ENCODE results near the gene RMP24.
"Not testable (repeated sequence)": the region's sequence is repeated elsewhere in the genome, so short reads cannot be mapped to it uniquely, and the experiment has no call there.

RMP24 gene

DNA sequence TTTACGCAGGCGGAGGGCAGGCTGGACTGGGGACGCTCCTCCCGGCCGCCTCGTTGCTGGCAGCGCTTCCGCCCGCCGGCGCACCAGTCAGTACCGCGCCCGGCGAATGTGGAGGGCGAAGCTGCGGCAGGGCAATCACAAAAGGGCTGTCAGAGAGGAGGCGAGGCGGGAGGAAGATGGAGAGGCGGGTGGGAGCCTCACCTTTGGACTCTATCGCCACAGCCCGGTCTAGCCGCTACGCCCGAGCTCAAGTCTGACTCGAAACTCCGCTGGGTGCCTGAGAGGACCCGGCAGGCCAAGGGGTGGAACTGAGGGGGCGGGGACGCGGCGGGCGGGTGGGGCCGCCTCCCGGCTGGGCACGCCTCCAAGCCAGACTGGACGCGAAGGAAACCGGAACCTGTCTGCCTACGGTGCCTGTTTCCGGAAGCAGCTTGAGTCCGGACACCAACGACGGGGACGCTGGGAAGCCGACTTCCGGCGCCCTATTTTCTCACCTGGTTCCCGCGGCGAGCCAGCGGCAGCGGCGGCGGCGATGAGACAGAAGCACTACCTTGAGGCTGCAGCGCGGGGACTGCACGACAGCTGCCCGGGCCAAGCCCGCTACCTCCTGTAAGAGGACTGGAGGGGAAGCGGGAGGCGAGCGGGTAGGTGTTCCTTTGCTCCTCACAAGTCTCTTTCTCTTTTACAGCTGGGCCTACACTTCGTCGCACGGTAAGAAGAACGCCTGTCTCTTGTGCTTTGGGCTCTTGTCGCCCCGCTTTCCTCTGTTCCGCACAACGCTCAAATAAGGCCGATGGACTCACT is at the start of gene RMP24:
Gene RMP24, plus strand, starts transcription at position 483 of the 804 bp plus-strand sequence.
- DNase-seq (ENCODE audit: low read depth, low spot score) = peak; percentile 73

DNA sequence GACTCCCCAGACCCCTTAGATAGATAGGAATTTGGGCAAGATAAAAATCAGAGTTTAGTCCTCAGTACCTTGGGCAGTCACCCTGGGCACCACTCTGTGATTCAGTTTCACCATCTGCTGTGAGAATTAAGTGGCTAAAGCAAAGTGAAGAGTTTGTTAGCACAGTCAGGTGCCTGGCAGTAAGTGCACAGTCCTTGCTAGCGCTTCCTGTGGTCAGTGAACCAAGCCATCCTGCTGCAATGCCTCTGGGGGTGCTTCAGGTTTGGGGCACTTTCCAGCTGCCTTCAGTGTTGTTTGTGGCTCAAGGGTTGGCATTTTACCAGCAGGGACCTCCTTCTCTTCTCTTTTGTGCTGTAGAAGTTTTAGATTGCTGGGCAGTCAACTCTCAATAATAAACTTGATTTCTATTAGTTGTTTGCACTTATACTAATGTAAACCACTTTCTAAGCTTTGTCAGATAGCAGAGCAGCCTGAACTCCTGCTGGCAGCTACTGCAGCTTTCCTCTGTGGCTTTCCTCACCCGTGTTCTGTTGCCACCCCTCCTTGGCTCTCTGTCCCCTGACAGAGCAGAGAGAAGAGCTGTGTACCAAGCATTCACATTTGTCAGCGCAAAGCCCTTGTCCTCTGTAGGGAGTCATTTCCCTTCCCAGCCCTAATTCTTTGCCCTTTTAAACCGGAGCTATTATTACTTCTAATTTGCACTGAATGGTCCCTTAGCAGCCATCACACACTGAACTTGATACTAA is 48.4 kb upstream of the RMP24 start:
- no peak for DNase-seq (ENCODE audit: low read depth, low spot score)

DNA sequence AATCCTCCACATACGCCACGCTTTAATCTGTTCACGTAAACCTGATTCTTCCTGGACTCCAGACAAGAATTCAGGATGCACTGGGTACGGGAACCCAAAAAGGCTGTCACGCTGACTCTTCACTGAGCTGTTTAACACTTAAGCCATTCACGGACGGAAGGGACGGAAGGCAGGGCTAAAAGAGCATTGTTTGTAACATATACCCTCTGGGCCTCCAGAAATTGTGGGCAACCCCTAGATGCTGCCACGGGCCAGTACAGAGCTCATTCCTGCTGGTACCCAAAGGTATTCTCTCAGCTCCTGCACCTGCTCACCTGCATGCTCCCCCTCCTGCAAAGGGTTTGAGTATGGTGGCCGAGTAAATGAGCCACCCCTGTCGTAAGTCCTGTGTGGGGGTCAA is 45.6 kb upstream of the RMP24 start:
- DNase-seq (ENCODE audit: low read depth, low spot score) = no peak

DNA sequence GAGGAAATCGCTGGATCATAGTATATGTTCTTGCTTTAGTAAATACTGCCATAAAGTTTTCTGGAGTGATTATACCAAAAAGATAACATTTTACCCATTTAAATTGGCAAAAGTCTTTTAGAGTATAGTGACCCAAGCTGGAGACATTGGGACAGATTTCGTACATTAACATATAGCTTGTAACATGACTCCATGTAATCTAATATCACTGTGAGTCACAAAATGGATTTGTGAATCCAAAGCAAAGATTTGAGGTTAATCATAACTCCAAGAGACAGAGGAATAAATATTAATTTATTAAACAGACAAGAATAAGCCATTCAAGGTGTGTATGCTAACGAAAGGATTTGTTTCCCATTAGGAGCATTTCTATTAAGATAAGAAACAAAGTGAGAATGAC is 45.0 kb upstream of the RMP24 start:
- no peak for DNase-seq (ENCODE audit: low read depth, low spot score)

DNA sequence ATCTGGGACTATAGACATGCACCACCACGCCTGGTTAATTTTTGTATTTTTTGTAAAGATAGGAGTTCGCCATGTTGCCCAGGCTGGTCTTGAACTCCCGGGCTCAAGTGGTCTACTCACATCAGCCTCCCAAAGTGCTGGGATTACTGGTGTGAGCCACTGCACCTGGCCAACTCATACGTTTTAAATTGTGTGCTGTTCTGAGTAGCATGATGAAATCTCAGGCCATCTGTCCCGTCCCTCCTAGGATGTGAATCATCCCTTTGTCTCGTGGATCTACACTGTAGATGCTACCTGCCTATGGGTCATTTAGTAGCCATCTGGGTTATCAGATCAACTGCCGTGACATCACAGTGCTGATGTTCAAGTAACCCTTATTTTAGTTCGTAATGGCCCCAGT is 38.5 kb upstream of the RMP24 start:
- DNase-seq (ENCODE audit: low read depth, low spot score) = no peak

DNA sequence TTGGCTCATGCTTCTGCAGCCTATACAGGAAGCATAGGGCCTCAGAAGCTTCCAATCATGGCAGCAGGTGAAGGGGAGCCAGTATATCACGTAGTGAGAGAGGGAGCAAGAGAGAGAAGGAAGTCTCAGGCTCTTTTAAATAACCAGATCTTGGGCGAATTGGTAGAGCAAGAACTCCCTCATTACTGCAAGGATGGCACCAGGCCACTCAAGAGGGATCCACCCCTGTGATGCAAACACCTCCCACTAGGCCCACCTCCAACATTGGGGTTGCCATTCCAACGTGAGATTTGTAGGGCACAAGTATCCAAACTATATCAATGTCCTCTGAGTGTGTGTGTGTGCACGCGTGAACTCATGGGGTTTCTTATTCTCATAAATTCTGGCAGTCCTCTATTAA is 37.6 kb upstream of the RMP24 start:
- no peak for DNase-seq (ENCODE audit: low read depth, low spot score)

DNA sequence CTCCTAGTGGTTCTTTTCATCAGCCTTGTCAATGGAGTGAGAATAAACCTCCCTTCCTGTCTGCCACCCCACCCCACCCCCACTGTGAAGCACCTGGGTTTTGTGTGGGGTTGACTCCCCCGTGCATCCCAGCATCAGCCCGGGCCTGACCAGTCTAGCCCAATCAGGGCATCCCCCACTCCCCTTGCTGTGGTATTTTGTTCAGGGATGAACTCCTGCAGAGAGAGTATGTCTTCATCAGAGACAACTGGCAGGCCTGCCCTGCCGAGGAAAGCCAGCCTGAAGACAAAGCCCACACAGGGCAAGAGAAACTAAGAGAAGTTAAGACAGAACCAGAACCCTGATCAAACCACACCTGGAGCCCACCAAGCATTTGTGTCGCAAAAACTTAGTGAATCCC is 36.7 kb upstream of the RMP24 start:
- no peak for DNase-seq (ENCODE audit: low read depth, low spot score)

DNA sequence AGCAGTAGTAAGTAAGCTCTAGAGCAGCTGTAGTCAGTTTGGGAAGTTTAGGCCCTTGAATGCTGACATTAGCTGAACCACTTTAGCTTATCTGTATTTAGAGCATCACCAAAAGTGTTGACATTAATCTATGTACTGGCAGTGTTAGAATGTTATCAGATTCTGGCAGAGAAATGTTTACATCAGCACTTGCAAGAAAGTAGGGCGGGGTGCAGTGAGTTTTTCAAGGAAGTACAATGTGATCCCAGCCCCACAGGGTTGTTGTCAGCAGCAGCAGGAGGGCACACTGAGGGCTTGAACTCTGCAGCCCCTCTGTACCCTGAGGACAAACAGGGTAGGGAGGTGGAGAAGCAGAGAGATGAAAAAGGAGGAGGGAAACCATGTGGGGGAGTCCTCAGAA is 35.5 kb upstream of the RMP24 start:
- DNase-seq (ENCODE audit: low read depth, low spot score) = no peak

DNA sequence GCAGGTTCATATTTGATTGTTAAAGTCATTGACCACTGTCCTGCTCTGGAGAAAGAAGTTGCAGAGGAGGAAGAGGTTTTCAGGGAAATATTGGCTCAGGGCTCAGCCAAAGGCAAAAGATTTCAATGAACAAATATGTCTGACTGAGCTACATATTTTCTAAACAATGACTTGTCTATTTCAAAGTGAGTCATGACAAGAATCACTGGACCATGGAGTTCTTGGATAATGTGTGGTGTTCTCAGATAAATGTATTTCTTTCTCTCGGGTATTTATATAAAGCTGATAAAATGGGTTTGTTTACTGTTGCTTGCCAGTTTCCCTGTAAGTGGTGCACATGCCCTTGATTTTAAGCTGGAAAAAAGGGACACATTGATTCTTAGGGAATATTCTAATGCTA is 34.3 kb upstream of the RMP24 start:
- no peak for DNase-seq (ENCODE audit: low read depth, low spot score)

DNA sequence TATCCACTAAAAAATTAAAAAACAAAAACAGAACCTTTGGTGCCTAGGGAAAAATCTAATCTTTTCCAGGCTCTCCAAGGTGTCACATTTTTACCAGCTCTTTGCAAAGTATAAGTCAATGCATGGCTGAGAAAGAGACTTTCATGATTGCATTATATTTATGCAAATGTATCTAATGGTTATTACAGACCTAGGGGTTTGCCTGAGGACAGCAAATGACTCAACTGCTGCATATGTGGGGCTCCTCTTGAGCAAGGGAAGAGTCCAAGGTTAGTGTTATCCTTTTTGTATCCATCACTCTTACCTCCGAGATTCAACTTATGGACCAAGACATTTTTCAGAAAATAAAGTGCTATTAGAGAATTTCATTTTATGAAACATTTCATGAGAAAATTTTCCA is 33.9 kb upstream of the RMP24 start:
- no peak for DNase-seq (ENCODE audit: low read depth, low spot score)

DNA sequence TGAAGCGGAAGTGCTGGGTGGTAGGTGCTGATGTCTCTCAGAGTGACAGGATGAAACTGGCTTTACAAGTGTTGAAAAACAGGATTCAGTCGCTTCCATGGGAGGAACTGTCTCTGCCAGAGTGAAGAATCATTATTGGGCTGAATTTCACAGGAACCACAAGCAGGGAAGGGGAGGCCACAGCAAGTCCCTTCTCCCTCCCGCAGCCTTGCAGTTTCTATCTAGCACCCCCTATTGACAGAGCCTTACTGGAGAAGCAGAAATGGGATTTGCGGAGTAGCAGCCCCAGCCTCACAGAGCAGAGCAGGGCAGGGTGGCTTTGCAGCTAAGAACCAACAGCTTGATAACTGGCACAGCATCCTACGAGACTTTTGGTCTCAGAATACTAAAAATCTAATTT is 33.3 kb upstream of the RMP24 start:
- no peak for DNase-seq (ENCODE audit: low read depth, low spot score)

DNA sequence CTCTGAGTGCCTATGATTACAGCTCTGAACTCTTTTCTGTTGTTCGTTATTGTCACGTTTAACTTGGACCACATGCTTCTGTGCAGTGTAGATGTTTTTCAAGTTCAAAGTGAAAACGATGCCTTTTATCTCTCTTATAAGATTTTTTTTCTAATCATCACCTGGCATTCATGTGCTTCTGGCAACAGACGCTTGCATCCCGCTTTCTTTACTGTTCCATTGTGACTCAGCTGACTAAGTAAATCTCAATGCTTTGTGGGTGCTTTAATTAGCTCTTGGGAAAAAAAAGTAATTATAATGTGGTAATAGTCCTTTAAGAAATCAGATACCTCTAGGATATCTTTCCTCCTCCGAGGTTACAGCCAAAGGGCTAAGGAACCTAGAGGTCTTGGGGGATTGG is 31.2 kb upstream of the RMP24 start:
- DNase-seq (ENCODE audit: low read depth, low spot score) = no peak

DNA sequence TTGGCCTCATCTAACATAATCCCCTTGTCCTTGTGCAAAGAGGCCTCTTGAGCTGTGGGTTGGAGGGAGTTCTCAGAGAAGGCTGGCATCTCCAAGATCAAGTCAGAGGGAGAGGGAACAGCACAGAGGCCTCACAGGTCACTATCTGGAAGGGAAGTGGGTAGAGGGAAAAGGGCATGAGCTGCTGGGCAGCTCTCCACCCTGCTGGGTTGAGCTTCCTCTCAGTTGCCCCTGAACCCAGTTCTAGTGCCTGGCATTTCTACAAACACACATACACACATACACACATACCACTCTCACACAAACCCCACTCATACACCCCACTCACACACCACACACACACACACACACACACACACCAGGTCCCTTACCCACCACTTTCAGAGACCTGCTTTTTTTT is 30.3 kb upstream of the RMP24 start:
- no peak for DNase-seq (ENCODE audit: low read depth, low spot score)

DNA sequence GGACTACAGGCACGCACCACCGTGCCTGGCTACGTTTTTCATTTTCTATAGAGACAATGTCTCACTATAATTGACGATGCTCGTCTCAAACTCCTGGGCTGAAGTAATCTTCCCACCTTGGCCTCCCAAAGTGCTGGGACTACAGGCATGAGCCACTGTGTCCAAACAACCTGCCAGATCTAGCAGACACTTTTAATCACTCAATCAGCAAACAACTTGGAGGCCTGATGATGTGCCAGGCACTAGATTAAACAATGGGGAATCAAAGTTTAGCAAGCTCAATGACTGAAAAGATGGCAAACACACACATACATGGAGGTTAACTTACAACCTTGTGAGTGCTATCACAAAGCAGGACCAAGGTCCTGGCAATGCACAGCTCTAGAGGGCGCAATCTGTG is 29.8 kb upstream of the RMP24 start:
- DNase-seq (ENCODE audit: low read depth, low spot score) = no peak

DNA sequence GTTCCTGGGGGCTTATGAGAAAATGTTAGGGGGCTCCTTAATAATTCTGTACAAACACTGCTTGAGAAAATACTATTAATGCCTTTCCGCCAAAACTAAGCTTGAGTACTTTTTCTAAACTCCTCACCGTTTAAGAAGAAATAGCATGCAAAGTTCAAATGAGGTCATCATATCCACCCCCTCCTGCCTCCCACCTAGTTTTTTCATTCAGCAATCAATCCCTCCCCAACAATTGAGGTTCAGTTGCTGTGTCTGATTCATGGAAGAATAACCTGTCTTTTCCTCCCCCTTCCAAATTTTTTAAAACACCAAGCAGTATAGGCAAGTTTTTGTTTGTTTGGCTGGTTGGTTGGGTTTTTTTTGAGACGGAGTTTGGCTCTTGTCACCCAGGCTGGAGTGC is 24.4 kb upstream of the RMP24 start:
- DNase-seq (ENCODE audit: low read depth, low spot score) = no peak

DNA sequence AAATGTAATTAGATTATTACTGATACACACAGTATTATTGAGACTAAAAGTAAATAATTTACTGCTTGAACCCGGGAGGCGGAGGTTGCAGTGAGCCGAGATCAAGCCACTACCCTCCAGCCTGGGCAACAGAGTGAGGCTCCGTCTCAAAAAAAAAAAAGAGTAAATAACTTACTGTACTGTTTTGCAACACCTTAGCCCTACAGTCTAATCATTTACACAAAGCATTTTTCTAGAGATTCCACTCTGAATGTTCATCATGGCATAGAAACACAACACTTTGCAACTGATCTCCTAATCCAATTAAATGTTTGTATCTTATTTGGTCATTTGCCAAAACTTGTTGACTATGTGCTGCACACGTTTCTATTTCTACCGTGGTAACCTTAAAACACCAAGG is 23.4 kb upstream of the RMP24 start:
- no peak for DNase-seq (ENCODE audit: low read depth, low spot score)

DNA sequence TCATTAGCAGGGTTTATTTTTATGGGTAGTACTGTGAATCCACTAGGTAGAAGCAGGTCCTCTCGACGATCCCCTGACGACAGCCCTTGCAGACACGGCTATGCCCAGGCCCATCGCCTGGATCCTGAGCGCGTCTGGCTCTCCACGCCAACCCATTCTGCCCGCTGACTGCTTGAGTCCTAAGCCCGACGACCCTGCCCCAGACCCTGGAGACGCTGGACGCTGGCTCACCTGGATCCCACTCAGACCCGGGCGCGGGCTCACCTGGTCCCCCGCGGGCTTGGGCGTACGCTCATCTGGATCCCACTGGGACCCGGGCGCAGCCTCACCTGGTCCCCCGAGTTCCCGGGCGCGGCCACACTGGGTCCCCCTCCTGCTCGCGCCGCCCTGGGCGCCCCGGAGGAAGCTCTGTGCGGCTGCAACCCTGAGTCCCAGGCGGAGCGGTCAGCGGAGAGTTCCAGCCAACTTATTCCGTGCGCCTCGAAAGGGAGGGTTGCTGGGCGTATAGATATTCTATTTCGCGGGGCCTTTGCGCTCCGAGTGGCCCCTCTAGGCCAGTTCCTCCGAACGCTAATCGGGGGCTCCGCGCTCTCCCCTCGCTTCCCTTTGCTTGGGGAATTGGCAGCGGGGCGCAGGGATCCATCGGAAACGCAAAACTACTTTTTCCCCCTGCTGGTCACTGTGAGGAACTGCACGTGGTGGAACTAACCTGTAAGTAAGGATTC is 22.4 kb upstream of the RMP24 start:
- no peak for DNase-seq (ENCODE audit: low read depth, low spot score)

DNA sequence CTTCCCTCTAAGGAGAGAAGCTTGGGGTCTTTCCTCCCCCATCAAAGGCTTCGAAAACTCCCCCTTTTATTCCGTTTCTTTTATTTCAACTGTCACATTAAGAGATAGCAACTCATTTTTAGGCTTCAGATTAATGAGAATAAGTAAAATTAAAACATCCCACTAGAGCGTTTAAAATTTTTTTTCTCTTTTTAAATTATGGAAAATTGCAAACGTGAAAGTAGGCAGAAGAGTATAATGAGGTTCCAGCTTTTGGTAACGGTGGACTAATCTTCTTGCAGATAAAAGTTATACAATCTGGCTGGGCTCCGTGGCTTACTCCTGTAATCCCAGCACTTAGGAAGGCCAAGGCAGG is 21.9 kb upstream of the RMP24 start:
- no peak for DNase-seq (ENCODE audit: low read depth, low spot score)

DNA sequence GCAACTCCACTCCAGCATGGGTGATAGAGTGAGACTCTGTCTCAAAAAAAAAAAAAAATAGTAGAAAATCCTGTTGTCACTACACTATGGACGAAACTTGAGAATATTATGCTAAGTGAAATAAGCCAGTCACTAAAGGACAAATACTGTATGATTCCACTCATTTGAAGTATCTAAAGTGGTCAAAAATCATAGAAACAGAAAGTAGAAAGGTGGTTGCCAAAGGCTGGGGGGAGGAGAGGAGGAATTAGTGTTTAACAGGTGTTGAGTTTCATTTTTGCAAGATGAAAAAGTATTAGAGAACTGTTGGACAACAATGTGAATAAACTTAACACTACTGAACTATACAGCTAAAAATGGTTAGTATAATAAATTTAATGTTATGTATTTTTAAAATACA is 18.8 kb upstream of the RMP24 start:
- no peak for DNase-seq (ENCODE audit: low read depth, low spot score)

DNA sequence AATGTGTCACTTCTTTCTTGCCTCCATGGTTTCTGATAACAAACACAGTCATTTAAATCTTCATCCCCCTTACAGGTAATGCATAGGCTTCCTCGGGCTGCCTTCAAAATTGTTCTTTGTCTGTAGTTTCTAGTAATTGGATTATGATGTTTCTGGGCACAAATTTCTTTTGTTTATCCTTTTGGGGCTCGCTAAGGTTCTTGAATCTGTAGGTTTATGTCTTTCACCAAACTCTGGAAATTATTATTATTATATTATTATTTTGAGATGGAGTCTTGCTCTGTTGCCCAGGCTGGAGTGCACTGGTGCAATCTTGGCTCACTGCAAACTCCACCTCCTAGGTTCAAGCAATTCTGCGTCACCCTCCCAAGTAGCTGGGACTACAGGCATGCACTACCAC is 16.3 kb upstream of the RMP24 start:
- no peak for DNase-seq (ENCODE audit: low read depth, low spot score)

DNA sequence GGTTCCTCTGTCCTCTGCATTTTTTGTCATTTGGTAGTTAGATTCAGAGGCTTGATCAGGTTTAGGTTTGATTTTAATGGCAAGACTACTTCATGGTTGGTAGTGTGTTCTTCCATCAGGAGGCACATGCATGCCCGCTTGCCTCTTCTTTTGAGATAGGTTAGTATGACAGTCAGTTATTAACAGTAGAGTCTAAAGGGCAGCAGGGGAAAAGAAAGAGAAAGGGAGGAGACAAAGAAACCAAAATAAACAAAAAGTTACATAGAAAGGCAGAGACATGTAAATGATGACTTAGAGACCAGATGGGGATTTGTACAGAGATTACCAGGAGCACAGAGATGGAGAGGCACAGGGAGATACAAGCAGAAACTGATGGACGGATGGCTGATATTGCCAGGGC is 10.2 kb upstream of the RMP24 start:
- no peak for DNase-seq (ENCODE audit: low read depth, low spot score)

DNA sequence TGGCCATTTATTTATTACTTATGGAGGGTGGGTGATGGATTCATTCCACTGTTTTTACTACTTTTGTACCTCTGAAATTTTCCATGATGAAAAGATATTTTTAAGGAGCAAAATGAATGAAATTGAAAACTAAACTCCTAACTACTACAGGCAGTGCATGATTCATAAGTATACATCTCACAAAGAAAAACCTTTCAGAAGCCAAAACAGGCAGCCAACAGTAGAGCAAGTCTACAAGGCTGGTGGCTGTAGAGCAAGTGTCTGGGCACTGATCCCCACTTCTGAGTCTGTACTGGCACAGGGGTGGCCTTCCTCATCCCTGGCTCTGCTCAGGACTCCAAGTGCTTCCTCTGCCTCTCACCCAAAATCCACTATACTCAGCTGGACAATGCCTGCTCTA is 8.2 kb upstream of the RMP24 start:
- DNase-seq (ENCODE audit: low read depth, low spot score) = no peak

DNA sequence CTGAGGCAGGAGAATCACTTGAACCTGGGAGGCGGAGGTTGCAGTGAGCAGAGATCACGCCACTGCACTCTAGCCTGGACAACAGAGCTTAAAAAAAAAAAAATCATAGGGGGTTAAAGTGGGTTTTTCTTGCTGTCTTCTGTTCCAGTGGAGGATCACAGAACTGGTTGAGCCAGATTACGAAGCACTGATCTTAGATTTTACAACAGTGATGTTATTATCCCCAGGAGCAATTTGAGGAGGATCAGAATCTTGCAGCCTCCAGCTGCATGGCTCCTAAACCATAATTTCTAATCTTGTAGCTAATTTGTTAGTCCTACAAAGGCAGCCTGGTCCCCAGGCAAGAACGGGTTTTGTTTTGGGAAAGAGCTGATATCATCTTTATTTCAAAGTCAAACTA is 4.6 kb upstream of the RMP24 start:
- not testable (repeated sequence) for DNase-seq (ENCODE audit: low read depth, low spot score)
